ENCODE data around the gene C12orf75.
"Not testable (repeated sequence)": the region's sequence is repeated elsewhere in the genome, so short reads cannot be mapped to it uniquely, and the experiment has no call there.

C12orf75 gene

DNA sequence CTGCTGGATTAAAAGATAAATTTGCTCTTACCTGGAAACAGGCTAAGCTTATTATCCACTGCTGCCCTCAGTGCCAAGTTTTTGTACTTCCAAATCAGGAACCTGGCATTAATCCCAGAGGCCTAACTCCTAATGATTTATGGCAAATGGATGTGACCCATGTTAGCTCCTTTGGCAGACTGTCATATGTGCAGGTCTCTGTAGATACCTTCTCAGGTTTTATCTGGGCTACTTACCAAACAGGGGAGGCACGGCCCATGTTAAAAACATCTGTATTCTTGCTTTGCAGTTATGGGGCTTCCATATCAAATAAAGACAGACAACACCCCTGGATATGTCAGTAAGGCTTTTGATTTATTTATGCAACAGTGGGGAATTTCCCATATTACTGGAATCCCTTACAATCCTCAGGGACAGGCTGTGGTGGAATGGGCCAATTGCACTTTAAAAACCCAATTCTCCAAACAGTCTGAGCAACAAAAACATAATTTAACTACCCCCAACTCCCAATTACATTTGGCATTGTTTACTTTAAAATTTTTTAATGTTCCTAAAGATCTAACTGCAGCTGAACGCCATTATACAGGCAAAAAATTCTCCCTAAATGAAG lies 19.9 kb upstream of the C12orf75 start:
- not testable (repeated sequence) for DNase-seq

- DNase-seq, result not testable (repeated sequence)
These were observed 18.6 kb upstream of the C12orf75 start for GRCh38 chr12:105311936-105312335.

GRCh38 chr12:105313755-105314154 lies 16.7 kb upstream of the C12orf75 start:
- not testable (repeated sequence) for DNase-seq

DNA sequence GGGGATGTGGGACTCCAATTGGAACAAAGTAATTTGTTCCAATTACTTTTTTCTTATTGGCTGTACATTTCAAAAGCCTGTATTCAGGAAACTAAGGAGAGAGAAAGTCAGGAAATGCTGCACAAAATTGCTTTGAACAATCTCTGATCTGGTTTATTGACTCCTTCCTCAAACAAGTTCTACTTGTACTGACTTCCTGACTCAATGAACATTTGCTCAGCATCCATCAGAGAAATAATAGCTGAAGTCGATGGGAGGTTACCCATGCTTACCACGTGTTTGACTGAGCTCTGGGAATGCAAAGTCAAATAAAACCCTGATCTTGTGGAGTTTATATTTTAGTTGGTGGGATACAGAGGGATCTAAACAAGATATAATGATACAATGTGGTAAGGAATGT lies 15.4 kb upstream of the C12orf75 start:
- DNase-seq, result no peak

GRCh38 chr12:105315726-105316125 lies 14.8 kb upstream of the C12orf75 start:
- no peak for DNase-seq

- DNase-seq, result no peak
These were observed 13.3 kb upstream of the C12orf75 start for GRCh38 chr12:105316931-105317852.

DNA sequence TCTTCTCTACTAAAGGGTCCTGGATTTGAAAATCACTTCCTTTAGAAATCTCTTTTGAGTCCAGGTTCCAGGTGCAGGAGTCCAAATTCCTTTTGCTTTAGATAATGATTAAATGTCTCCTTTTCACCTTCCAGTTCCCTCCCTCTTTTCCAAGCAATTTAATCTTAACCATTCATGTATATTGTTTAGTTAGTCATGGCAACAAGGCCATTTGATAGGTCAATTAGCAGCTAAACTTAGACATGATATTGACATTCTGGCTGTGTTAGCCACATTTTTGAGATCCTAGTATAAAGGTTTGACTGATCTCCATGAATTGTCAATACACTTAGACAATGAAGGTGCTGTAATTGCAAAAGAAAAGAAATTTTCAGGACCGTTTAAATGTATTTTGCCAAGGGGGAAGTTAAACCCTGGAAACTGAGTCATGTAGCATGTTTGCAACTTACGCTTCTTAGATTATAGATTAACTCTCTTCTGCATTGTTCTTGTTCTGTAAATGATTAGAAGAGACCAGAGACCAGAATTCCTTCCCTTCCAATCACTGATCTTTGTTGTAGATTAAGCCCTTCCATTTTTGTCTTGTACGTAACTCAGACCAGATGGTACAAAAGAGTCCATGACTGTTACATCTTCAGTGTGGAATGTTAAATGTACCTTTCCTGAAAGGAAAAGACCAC lies 12.4 kb upstream of the C12orf75 start:
- DNase-seq, result no peak

DNA sequence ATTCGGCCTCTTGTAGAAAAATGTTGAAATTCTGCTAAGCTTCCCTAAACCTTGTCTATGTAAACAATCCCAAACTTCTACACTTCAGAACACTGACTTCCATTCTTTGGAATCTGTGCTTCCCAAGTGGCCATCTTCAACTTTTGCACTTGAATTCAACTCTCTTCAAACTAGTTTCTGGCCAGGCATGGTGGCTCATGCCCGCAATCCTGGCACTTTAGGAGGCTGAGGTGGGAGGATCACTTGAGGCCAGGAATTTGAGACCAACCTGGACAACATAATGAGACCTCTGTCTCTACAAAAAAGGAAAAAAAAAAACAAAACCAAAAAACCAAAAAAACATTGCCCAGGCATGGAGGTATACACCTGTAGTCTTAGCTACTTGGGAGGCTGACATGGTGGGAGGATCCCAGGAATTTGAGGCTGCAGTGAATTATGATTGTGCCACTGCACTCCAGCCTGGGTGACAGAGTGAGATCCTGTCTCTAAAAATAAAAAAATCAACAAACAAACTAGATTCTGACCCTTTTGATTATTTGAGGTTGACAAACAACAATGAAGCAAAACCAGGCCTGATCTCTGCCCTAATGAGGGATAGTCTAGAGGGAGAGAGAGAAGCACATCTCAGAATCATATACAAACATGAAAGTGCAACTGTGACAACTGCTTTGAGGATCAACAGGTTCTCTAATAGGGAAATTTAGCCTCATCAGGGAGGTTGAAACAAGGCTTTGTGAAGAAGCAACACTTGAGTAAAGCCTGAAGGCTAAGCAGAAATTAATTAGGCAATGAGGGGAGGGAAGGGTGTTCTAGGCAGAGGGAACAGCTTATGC lies 11.6 kb upstream of the C12orf75 start:
- no peak for DNase-seq

GRCh38 chr12:105319691-105320209 lies 10.7 kb upstream of the C12orf75 start:
- DNase-seq, result no peak

DNA sequence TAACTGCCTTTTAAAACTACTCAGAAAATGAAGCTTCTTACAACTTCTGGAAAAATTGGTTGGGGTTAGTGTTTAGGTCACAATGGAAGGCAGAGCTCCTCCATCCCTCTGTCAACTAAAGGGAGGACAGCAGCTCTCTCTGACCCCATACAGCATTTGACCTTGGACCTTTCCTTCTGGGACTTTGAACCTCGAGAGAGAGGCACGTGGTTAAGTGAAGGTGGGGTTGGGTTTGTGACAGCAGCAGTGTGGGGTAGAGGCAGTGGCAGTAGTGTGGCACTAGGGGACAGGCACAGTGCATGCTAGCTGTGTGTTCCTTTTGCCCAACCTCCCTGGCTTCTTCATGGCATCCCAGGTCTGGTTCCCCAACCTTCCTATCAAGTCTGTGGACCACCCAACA lies 9.4 kb upstream of the C12orf75 start:
- no peak for DNase-seq

DNA sequence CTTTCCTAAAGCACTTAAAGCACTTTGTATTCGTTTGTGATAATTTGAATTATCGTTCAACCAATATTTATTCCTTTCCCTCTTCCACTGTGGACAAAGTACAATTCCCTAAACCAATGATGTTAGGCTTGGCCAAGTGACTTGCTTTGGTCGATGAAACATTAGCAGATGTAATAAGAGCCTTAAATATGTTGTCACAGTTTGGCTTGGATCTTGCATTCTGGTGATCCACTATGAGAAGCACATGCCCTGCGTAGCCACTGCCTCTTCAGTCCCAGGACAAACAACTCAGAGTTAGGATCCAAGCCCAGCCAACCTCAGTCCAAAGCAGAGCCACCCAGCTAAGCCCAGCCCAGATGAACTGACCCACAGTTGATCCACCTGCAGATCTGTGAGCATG lies 8.4 kb upstream of the C12orf75 start:
- DNase-seq, result no peak

- DNase-seq, result no peak
These were observed 5.8 kb upstream of the C12orf75 start for GRCh38 chr12:105324704-105325103.

DNA sequence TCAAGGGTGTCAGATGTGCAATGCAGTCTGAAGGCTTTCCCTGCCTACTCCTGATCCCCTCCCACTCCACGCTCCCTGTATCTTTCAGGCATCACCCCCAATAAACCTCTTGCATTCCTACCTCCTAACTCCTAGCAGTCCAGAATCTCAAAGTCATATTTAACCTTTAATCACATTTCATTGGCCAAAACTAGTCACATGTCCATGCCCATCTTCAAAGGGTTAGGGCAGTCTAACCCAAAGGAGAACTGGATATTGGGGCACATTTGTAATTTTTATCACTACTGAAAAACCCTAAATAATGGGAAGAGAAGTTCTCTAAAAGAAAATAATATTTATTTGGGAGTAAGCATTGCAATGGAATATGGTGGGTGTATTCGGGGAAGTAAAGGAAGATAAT lies 5.4 kb upstream of the C12orf75 start:
- no peak for DNase-seq

DNA sequence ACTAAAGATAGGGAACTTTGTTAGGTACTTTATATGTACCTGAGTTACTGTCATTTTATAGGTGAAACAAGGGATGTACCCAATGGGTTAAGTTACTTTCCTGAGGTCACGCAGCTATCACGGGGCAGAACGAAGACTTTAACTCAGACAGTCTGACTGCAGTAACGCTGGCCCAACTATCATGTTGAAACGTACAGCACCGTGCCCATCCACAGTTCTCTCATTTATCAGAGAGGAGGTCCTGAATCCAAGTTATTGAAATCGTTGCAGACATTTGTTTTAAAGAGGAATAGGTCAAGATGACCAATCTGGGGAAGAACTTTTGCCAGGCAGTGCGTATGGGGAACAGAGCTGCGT lies 587 bp upstream of the C12orf75 start:
- DNase-seq, result no peak

- no peak for DNase-seq
These were observed 677 bp downstream of the C12orf75 start for GRCh38 chr12:105330931-105331804.

DNA sequence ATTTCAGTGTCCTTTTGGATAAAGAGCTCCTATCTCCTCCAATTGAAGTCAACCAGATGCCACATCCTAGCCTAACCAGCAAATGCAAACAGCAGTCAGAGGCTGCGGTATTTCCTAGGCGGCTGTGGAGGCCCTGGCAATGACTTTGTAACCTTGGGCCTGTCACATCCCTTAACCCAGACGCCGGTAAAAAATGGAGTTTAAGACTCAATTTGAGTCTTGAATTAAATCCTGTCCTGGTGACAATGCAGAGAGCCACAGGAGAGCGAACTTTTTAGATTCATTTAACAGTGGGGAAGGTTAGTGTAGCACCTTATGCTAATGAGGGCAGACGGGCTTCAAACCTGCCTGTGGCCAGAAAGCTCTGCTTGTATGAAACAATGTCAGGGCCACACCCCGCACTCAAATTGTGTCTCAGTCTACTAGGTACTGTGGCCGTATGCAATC lies 1.3 kb downstream of the C12orf75 start:
- no peak for DNase-seq

DNA sequence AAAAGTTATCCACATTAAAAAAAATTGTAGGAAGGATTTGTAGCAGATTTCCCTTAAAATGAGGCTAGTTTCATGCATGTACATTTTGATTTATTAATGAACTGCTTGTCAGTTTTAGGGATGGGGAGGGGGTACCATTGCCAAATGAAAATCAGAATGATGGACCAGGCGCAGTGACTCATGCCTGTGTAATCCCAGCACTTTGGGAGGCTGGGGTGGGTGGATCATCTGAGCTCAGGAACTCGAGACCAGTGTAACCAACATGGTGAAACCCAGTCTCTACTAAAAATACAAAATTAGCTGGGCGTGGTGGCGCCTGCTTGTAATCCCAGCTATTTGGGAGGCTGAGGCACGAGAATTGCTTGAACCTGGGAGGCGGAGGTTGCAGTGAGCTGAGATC lies 1.8 kb downstream of the C12orf75 start:
- DNase-seq, result not testable (repeated sequence)

DNA sequence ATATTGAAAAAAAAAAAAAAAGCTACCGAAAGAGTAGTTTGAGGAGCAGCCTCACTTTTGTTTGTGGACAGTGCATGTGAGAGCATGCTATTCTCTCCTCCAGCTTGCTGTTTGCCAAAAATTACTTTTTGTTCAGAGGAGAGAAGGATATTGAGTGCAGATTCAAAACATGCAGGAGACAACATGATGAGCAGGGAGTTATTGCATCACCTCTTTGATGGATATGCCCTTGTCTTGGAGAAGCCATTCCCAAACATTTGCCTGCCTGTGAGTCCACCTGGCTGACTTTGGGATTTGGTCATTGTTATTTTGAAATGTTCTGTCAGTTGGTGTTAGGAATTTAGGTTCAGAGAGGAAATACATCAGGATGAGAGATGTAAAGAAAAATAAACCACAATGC lies 2.4 kb downstream of the C12orf75 start:
- no peak for DNase-seq

DNA sequence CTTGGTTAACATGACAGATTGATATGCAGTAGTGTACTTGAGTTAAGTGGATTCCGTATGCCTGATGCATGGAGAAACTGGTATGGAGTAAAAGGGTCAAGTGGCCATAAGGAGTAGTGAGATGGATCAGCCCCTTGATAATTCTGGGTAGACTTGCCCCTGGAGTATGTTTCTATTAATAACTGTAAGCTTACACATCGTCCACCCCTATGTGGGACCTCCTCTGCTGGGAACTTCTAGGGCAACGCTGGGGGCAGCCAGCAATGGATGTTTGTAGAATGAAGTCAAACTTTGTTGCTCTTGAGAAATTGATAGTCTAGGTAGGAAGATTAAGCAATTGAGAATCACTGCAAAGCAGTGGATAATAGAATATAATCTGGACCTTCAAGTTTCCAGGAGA lies 3.5 kb downstream of the C12orf75 start:
- DNase-seq, result no peak

DNA sequence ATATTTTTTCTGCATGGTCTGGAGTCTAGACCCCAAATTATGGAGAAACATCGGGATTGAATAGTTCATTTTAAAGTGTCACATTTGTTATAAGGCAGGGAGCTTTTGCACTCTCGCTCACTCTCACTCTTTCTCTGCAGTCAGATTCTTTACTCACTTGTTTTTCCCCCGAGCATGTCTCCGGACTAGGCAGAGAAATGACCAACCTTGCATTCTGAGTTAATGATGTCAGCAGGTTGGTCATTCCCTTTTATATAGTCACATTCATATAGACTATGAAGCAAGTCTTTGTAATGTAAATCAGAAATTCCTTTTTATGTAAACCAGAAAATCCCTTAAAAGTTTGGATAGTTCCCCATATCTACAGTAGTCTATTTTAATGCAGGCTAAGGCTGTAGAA lies 4.1 kb downstream of the C12orf75 start:
- DNase-seq, result no peak

DNA sequence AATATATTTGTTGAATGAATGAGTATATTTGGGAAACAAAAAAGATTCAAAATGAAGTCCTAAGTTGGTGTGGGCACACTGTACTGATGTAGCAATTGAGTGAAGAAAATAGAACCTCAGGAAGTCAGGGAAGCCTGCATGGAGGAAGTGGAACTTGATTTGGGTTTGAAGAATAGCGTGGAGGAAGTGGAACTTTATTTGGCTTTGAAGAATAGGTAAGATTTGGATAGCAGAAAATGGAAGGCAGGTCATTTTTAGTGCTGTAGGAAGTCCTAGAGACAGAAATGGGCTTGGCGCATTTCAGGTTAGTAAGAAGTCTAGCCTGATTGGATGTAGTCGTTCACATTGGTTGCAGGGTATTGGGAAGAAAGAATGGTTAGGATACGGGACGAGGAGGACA lies 5.4 kb downstream of the C12orf75 start:
- DNase-seq, result no peak

DNA sequence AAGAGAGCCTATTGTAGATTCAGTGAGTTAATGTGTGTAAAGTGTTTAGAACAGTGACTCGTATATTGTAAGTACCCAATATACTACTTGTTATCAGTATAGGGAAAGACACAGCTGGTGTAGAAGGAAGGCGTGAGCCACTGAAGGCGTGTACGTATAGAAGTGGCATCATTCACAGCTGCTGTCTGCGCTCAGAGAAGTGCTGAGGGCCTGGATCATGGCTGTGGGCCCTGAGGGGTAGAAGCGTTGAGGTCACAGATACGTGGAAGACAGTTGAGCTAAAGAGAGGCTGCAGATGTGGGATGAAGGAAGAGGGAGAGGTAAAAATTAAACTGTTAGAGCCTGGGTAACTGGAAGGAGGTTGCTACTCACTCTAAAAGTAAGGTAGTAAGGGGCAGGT lies 5.9 kb downstream of the C12orf75 start:
- no peak for DNase-seq

Measured in cortex of kidney (tissue), 1 donor.